ENCODE results near the gene TOE1.
"Not testable (repeated sequence)": the region's sequence is repeated elsewhere in the genome, so short reads cannot be mapped to it uniquely, and the experiment has no call there.

The TOE1 gene

GRCh38 chr1:45351508-45351907, 11.5 kb downstream of the TOE1 start:
- in situ Hi-C loops (cut with MboI; ENCODE audit: low sequenced_read_pairs), result no loop called here

DNA sequence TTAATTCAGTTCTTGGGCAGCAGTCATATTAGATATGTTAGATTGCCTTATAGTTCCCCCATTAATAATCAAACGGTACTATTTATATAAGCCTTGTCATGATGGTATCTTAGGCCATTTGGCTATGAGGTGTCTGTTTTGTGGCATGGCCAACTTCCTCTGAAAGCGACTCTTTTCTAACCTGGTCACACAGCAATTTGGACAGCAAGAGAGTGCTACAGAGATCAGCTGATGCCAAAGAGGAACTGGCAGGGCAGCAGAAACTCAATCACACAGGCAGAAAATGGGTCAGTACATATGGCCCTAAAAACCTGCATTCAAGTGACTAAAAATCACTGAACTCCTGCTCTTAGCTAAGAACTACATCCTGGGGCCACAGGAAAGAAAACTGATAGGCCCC, 13.7 kb downstream of the TOE1 start:
- in situ Hi-C loops (cut with MboI; ENCODE audit: low sequenced_read_pairs), result no loop called here

- in situ Hi-C loops (cut with MboI; ENCODE audit: low sequenced_read_pairs), result loop anchor here (5.0 kb wide), 1 partner anchor 142 kb away; no protein-coding TSS in a partner anchor
Observed at GRCh38 chr1:45354838-45355237, 14.9 kb downstream of the TOE1 start.

- in situ Hi-C loops (cut with MboI; ENCODE audit: low sequenced_read_pairs), result loop anchor here (5.0 kb wide), 1 partner anchor 142 kb away; no protein-coding TSS in a partner anchor
Observed at GRCh38 chr1:45355683-45356082, 15.7 kb downstream of the TOE1 start.

DNA sequence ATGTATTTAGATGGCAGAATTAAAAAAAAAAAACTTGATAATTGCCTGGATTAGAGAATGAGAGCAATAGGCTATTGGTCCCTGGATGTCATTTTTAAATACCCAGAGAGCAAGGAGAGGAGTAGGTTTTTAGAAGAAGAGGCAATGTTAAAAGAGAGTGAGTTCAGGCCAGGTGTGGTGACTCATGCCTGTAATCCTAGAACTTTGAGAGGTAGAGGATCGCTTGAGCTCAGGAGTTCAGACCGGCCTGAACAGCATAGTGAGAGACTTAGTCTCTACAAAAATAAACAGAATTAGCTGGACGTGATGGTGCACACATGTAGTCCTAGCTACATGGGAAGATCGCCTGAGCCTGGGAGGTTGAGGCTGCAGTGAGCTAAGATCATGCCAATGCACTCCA, 16.2 kb downstream of the TOE1 start:
- in situ Hi-C loops (cut with MboI; ENCODE audit: low sequenced_read_pairs), result loop anchor here (5.0 kb wide), 1 partner anchor 141 kb away; no protein-coding TSS in a partner anchor

DNA sequence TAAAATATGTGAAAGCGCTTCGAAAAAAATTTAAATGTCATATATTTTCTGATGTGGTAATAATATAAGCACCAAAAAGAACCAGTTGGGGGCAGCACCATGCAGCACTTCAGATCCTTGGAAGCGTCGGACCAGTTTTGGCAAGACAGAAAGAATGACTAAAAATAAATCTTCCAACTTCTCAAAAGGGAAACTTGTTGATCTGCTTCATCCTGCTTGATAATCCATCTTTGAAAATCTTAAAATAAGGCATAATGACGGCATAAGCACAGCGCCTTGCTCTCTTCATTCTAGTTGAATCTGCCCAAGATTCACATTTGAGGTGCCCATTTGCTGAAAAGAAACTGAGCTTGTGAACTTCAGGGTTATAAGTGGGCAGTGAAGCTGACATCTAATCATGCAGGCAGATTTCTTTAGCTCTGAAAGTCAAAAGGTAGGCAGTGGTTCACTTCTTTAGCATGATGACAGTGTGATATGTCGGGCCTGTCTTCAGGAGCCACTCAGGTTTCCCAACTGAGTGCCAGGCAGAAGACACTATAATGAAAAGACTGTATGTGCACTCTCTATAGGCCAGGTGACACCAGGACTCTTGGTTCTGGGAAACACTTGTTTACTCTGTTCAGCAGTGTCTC, 20.0 kb downstream of the TOE1 start:
- in situ Hi-C loops (cut with MboI; ENCODE audit: low sequenced_read_pairs), result loop anchor here (5.0 kb wide), 1 partner anchor 137 kb away; no protein-coding TSS in a partner anchor

DNA sequence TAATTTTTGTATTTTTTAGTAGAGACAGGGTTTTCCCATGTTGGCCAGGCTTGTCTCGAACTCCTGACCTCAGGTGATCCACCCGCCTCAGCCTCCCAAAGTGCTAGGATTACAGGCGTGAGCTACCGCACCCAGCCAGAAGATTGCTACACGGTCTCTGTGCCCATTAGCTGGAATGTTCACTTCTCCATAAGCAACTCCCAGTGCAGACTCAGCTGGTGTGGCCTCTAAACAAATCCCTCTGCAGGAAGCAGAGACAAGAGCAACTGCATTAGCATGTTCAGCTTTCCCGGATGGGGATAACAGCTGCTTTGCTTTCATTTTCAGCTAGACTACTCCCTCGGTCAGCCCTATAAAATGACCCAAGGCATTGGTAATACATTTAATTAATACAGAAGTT, 21.0 kb downstream of the TOE1 start:
- in situ Hi-C loops (cut with MboI; ENCODE audit: low sequenced_read_pairs), result not testable (repeated sequence)

DNA sequence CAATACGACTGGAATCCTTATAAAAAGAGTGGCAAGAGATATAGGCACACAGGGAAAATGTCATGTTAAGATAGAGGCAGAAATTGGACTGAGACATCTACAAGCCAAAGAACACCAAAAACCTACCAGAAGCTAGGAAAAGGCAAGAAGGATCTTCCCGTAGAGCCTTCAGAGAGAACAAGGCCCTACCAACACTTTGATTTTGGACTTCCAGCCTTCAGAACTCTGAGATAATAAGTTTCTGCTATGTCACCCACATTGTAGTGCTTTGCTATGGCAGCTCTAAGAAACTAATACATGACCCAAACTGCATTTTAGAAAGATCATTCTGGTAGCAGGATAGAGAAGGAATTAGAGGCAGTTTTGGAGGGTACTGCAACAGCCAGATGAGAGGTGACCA, 24.3 kb downstream of the TOE1 start:
- in situ Hi-C loops (cut with MboI; ENCODE audit: low sequenced_read_pairs), result no loop called here

DNA sequence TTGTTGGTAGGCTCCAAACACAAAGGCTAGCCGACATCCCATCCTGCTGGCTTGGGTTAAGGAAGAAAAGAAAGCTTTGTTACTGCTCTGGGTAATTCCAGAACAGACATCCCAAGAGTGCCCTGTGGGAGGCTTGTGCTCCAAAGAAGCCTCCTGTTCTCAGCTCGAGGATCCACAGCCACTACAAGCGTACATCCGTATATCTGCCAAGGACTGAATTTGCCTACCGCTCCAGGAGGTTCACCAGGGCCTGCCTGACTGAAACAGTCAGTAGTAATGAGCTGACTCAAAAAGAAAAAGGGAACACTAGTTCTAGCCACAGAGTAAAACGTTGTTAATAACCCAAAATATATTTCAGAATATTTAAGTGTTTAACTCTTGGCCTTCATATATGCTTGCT, 25.1 kb downstream of the TOE1 start:
- in situ Hi-C loops (cut with MboI; ENCODE audit: low sequenced_read_pairs), result no loop called here

GRCh38 chr1:45370575-45370974, 30.6 kb downstream of the TOE1 start:
- in situ Hi-C loops (cut with MboI; ENCODE audit: low sequenced_read_pairs), result no loop called here

DNA sequence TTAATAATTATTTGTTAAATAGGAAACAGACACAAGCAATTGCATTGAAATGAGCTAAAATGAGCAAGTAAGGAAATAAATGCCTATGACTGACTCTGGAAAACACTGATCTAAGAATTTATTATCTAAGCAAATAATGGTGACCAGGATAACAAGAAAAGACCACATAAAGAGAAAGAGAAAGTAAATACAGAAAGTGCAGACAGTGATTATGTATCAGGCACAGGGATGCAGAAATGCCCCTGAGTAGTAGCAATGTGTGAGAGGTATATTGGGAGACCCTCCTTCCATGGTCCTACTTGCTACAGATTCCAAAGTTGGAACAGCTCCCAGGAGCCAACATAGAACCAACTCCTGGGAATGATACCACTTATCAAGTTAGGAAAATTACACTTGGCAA, 33.6 kb downstream of the TOE1 start:
- in situ Hi-C loops (cut with MboI; ENCODE audit: low sequenced_read_pairs), result no loop called here

DNA sequence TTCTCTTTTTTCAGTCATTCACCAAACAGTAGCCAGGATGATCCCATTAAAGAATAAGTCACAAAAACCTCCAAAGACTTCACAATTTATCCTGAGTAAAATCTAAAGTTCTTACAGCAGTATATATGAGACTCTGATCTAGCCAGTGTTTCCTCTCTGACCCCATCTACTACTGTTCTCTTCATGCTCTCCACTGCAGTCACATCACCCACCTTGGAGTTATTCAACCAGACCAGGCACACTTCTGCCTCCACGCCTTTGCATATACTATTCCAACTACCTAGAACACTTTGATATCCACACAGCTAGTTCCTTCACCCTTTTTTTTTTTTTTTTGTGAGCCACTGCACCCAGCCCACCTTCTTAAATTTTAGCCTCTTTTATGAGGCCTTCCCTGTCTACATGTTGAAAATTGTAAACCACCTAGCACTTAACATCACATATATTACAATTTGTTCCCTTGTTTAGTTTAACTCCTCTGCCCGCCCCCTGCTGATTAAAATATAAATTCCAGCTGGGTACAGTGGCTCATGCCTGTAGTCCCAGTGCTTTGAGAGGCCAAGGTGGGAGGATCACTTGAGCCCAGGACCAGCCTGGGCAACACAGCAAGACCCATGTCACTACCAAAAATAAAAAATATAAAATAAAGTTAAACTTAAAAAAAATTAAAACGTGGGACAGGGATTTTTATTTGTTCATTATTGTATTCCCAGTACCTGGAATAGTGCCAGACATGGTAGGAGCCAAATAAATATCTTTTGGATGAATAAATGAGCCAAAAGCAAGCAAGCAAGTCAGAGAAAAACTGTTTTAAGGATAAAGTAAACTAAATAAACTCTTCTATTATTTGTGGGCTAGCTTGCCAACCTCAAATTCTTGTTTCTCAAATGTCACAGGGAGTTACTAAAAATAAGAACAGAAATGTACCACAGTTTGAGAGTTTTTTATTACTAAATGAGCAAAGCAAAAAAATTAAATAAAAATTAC, 35.4 kb downstream of the TOE1 start:
- in situ Hi-C loops (cut with MboI; ENCODE audit: low sequenced_read_pairs), result no loop called here

DNA sequence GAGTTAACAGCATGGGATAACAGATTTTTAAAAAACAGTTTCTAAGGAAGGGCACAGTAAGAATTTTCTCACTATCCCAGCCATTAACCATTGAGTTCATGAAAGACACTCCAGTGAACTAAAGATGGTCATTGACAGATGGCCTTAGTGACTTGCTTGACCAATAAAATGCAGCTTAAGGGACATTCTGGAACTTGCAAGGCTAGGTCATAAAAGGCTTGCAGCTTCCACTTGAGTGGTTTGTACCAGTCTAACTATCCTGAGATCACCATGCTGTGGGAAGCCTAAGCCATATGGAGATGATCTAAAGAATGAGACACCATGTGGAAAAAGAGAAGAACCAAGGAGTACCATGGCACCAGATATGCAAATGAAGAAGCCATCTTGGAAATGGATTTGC, 38.2 kb downstream of the TOE1 start:
- in situ Hi-C loops (cut with MboI; ENCODE audit: low sequenced_read_pairs), result no loop called here

- in situ Hi-C loops (cut with MboI; ENCODE audit: low sequenced_read_pairs), result no loop called here
Observed at GRCh38 chr1:45379524-45379923, 39.6 kb downstream of the TOE1 start.

- in situ Hi-C loops (cut with MboI; ENCODE audit: low sequenced_read_pairs), result no loop called here
Observed at GRCh38 chr1:45380125-45380524, 40.2 kb downstream of the TOE1 start.

GRCh38 chr1:45380730-45381129, 40.8 kb downstream of the TOE1 start:
- in situ Hi-C loops (cut with MboI; ENCODE audit: low sequenced_read_pairs), result no loop called here

- in situ Hi-C loops (cut with MboI; ENCODE audit: low sequenced_read_pairs), result no loop called here
Observed at GRCh38 chr1:45381243-45381642, 41.3 kb downstream of the TOE1 start.

DNA sequence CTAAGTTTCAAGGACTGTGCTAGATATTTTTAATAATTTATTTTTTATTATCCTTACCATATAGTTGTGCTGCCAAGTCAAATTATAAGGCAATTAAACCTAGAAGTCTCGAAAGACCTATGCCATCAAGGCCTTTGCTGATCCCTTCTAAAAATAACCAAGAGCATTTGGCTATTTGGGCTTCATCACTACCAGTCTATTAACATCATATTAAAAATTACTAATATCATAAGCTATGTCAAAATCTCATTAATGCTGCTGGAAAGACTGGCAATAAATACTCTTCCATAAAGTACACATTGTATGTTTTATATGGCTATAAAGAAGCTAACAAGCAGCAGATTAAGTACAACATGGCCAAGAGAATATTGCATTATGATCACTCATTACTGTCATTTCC, 43.2 kb downstream of the TOE1 start:
- in situ Hi-C loops (cut with MboI; ENCODE audit: low sequenced_read_pairs), result no loop called here

- in situ Hi-C loops (cut with MboI; ENCODE audit: low sequenced_read_pairs), result not testable (repeated sequence)
Observed at GRCh38 chr1:45384213-45384612, 44.2 kb downstream of the TOE1 start.

GRCh38 chr1:45385302-45385701, 45.3 kb downstream of the TOE1 start:
- in situ Hi-C loops (cut with MboI; ENCODE audit: low sequenced_read_pairs), result no loop called here

DNA sequence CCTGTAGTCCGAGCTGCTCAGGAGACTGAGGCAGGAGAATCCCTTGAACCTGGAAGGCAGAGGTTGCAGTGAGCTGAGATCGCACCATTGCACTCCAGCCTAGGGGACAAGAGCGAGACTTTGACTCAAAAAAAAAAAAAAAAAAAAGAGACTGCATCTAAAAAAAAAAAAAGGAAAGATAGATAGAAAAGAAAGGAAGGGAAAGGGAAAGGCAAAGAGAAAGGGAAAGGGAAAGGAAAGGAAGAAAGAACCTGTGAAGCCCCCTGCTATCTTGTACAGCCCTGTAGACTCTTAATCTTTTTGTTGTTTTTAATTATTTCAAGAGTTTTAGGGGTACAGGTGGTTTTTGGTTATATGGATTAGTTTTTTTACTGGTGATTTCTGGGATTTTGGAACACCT, 46.2 kb downstream of the TOE1 start:
- in situ Hi-C loops (cut with MboI; ENCODE audit: low sequenced_read_pairs), result no loop called here
